Endothelial cell of umbilical vein (primary cell): Measurements from ENCODE around the gene SUMF1.

Source experiments
- GATA2 ChIP-seq: IDR thresholded peaks from 2 replicates; pipeline ENCODE4 v1.7.0; 2011; ENCODE audit warnings: low read depth, mild to moderate bottlenecking, moderate library complexity, mixed read lengths, low read length; ENCODE audit not compliant: insufficient read length, insufficient read depth
- POLR2A ChIP-seq: IDR thresholded peaks from 2 replicates; pipeline ENCODE4 v1.6.1; 2012; ENCODE audit warnings: low read depth, mild to moderate bottlenecking, control low read depth, low read length
- POLR2AphosphoS5 ChIP-seq: IDR thresholded peaks from 2 replicates; pipeline ENCODE4 v1.6.1; 2012; ENCODE audit warnings: low read depth, mild to moderate bottlenecking, control low read depth, low read length, moderate library complexity; ENCODE audit not compliant: insufficient read depth
- TF ChIP-seq, protein P1 (sequence below), 2 donors: IDR thresholded peaks; 1 replicate in 1 of 2; 2 replicates in 1 of 2; pipeline ENCODE4 v1.5.1; 2011; ENCODE audit warnings: low read length in 2 of 2, mild to moderate bottlenecking in 2 of 2, moderate library complexity in 2 of 2, control low read depth in 1 of 2, inconsistent platforms in 1 of 2, low read depth in 1 of 2; ENCODE audit not compliant: insufficient read depth in 1 of 2; ENCODE audit errors: extremely low read depth in 1 of 2

DNA sequence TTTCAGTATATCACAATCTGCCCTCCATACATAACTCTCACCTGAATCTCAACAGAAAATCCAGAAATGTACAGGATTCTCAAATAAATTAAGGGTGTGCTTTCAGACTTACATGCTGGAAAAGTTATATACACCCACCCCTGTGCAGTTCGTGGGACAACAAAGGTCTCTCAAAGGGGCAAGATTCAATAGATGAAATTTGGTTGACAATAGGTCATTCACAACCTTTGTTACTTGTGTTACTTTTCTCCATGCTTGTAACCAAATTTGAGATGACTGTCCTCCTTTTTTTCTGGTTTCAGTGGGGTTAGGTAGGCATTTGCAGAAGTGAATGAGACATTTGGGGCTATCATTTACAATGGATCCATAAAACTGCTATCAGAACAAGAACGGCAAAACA is 91.2 kb downstream of the SUMF1 start:
- TF ChIP-seq POLR2A (no peak), GATA2 (no peak), POLR2AphosphoS5 (no peak)
- TF ChIP-seq, protein P1, sequence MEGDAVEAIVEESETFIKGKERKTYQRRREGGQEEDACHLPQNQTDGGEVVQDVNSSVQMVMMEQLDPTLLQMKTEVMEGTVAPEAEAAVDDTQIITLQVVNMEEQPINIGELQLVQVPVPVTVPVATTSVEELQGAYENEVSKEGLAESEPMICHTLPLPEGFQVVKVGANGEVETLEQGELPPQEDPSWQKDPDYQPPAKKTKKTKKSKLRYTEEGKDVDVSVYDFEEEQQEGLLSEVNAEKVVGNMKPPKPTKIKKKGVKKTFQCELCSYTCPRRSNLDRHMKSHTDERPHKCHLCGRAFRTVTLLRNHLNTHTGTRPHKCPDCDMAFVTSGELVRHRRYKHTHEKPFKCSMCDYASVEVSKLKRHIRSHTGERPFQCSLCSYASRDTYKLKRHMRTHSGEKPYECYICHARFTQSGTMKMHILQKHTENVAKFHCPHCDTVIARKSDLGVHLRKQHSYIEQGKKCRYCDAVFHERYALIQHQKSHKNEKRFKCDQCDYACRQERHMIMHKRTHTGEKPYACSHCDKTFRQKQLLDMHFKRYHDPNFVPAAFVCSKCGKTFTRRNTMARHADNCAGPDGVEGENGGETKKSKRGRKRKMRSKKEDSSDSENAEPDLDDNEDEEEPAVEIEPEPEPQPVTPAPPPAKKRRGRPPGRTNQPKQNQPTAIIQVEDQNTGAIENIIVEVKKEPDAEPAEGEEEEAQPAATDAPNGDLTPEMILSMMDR (IDR thresholded peaks at IDR 0.05; ENCODE audit: extremely low read depth in 1 of 2, insufficient read depth in 1 of 2, low read depth in 1 of 2, low read length in 2 of 2) = no peak
